Neuron (in vitro differentiated cells): Measurements from ENCODE around the gene LIN37.
"Not testable (repeated sequence)": the region's sequence is repeated elsewhere in the genome, so short reads cannot be mapped to it uniquely, and the experiment has no call there.

Source experiments
- H2AFZ ChIP-seq: one replicate; pipeline ENCODE4 v1.6.1; 2013; ENCODE audit warnings: low read depth, mild to moderate bottlenecking, inconsistent platforms, low read length, moderate library complexity
- H3K27me3 ChIP-seq: one replicate; pipeline ENCODE4 v1.6.1; 2013; ENCODE audit warnings: low read length; ENCODE audit not compliant: insufficient read depth
- H3K36me3 ChIP-seq: one replicate; pipeline ENCODE4 v1.6.1; 2013; ENCODE audit warnings: low read length; ENCODE audit not compliant: insufficient read depth
- H3K4me1 ChIP-seq: one replicate; pipeline ENCODE4 v1.6.1; 2013; ENCODE audit warnings: low read length; ENCODE audit not compliant: insufficient read depth
- H3K4me3 ChIP-seq: 2 replicates; pipeline ENCODE4 v1.5.1; 2013; ENCODE audit warnings: mild to moderate bottlenecking, low read length, moderate library complexity
- H3K9me3 ChIP-seq: one replicate; pipeline ENCODE4 v1.6.1; 2013; ENCODE audit warnings: low read length

The LIN37 gene

GRCh38 chr19:35757231-35757748, 8.9 kb downstream of the LIN37 start:
- Histone ChIP-seq H3K36me3 (peaks cover 40% of the 10 kb centered on the region), H3K9me3 (no peaks in the 10 kb centered on the region), H3K4me3 (peak overlapping the region; percentile 95), H3K27me3 (no peaks in the 10 kb centered on the region), H2AFZ (no peak overlapping the region), H3K4me1 (peaks cover 11% of the 10 kb centered on the region)

GRCh38 chr19:35757749-35758608, 9.6 kb downstream of the LIN37 start, which contains the start of gene PROSER3:
PROSER3 (plus strand) TSS chr19:35758176; CDS start chr19:35758216, 40 bp downstream.
- Histone ChIP-seq H2AFZ (peak within 1 kb of the TSS; percentile 87), H3K36me3 (peaks cover 34% of the 10 kb centered on the region), H3K4me3 (peak within 1 kb of the TSS; percentile 95), H3K4me1 (peaks cover 11% of the 10 kb centered on the region), H3K27me3 (no peaks in the 10 kb centered on the region), H3K9me3 (no peaks in the 10 kb centered on the region)

DNA sequence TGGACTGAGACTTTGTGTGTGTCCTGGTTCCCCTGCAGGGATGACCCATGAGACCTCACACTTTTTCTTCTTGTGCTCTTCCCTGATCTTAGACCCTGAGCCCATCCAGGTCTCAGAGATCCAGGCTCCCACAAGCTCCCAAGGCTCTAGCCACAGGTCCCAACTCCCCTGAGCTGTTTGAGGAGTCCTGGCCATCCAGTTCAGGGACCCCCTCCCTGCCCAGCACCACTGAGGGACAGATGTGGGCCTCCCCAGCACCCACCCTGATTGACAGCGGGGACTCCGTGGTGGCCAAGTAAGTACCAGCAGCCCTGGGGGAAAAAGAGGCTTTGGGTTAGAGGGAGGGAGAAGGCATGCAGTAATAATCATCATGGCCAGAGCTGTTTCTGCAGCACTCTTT, 11.3 kb downstream of the LIN37 start:
- Histone ChIP-seq H2AFZ (no peak overlapping the region), H3K36me3 (peaks cover 27% of the 10 kb centered on the region), H3K9me3 (no peaks in the 10 kb centered on the region), H3K4me3 (no peak overlapping the region), H3K27me3 (no peaks in the 10 kb centered on the region), H3K4me1 (peaks cover 11% of the 10 kb centered on the region)

DNA sequence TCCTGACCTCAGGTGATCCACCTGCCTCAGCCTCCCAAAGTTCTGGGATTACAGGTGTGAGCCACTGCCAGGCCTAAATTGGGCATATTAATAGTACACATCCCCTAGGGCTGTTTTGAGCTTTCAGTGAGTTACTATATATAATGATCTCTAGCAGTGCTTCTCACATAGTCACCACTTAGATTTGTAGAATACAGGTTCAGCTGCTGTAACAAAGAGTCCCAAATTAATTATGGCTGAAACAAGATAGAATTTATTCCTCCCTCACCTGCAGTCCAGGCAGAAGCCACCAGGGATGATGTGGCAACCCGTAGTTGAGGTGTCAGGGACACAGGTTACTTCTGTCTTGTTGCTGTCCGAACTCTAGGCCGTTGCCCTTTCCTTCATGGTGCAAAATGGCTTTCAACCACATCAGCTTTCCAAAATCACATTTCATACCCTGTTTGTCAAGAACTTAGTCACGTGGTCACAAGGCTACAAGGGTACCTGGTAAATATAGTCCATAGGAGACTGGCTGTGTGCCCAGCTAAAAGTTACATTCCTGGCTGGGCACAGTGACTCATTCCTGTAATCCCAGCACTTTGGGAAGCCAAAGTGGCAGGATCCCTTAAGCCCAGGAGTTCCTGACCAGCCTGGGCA, 12.5 kb downstream of the LIN37 start:
- Histone ChIP-seq H3K4me1 (peaks cover 11% of the 10 kb centered on the region), H3K4me3 (no peak overlapping the region), H3K9me3 (no peaks in the 10 kb centered on the region), H2AFZ (no peak overlapping the region), H3K36me3 (peaks cover 36% of the 10 kb centered on the region), H3K27me3 (no peaks in the 10 kb centered on the region)

DNA sequence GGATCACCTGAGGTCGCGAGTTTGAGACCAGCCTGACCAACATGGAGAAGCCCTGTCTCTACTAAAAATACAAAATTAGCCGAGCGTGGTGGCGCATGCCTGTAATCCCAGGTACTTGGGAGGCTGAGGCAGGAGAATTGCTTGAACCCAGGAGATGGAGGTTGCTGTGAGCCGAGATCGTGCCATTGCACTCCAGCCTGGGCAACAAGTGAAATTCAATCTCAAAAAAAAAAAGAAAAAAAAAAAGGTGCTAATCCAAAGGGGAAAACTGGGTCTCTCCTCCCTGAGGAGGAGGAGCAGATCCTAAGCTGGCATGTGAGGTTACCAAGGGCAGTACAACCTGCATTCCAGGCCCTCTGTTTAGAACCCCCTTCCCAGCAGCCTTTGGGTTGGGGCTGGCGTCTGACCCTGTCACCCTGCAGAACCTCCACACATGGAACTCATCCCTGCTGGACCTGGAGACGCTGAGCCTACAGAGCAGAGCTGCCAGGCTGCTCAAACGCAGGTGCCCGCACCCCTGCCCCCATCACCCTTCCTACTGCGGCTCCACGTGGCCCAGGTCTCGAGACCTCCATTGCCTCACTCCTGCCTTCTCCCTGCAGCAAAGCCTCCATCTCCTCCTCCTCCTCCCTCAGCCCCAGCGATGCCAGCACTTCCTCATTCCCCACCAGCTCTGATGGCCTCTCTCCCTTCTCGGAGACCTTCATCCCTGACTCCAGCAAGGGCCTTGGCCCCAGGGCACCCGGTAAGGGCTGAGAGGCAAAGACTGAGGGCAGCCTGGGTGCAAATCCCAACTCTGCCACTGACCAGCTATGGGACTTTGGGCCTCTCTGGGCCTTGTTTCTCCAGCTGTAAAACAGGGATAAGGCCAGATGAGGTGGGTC, 16.3 kb downstream of the LIN37 start:
- Histone ChIP-seq H2AFZ (no peak overlapping the region), H3K4me3 (no peak overlapping the region), H3K4me1 (no peaks in the 10 kb centered on the region), H3K9me3 (no peaks in the 10 kb centered on the region), H3K36me3 (peaks cover 58% of the 10 kb centered on the region), H3K27me3 (no peaks in the 10 kb centered on the region)

- Histone ChIP-seq H3K9me3 (no peaks in the 10 kb centered on the region), H3K4me3 (no peak overlapping the region), H3K27me3 (no peaks in the 10 kb centered on the region), H2AFZ (no peak overlapping the region), H3K4me1 (no peaks in the 10 kb centered on the region), H3K36me3 (peaks cover 48% of the 10 kb centered on the region)
Observed at GRCh38 chr19:35766571-35767104, 18.3 kb downstream of the LIN37 start.

- Histone ChIP-seq H3K27me3 (no peaks in the 10 kb centered on the region), H3K4me3 (no peak overlapping the region), H3K4me1 (no peaks in the 10 kb centered on the region), H3K9me3 (no peaks in the 10 kb centered on the region), H3K36me3 (peaks cover 41% of the 10 kb centered on the region), H2AFZ (no peak overlapping the region)
Observed at GRCh38 chr19:35767288-35768081, 19.1 kb downstream of the LIN37 start.

- H3K4me3 ChIP-seq: no peak overlapping the region
- no peaks in the 10 kb centered on the region for H3K4me1 ChIP-seq
- H3K27me3 ChIP-seq: no peaks in the 10 kb centered on the region
- H3K36me3 ChIP-seq: peaks cover 41% of the 10 kb centered on the region
- no peaks in the 10 kb centered on the region for H3K9me3 ChIP-seq
- H2AFZ ChIP-seq: no peak overlapping the region
Observed at GRCh38 chr19:35768082-35768421, 19.7 kb downstream of the LIN37 start.

DNA sequence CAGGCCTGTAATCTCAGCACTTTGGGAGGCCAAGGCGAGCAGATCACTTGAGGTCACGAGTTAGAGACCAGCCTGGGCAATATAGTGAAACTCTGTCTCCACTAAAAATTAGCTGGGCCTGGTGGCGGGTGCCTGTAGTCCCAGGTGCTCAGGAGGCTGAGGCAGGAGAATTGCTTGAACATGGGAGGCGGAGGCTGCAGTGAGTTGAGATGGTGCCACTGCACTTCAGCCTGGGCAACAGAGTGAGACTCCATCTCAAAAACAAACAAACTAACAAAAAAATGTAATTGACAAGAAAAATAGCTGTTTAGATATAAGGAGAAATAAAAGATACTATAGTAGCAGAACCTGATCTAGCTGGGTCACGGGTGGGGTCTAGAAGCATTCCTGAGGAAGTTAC, 24.0 kb downstream of the LIN37 start:
- not testable (repeated sequence) for H3K27me3 ChIP-seq, H2AFZ ChIP-seq, H3K9me3 ChIP-seq, H3K4me3 ChIP-seq
- Histone ChIP-seq H3K4me1 (peaks cover 20% of the 10 kb centered on the region), H3K36me3 (peaks cover 15% of the 10 kb centered on the region)

- Histone ChIP-seq H2AFZ (no peak overlapping the region), H3K36me3 (peaks cover 17% of the 10 kb centered on the region), H3K4me3 (no peak overlapping the region), H3K9me3 (no peaks in the 10 kb centered on the region), H3K4me1 (peaks cover 23% of the 10 kb centered on the region), H3K27me3 (no peaks in the 10 kb centered on the region)
Observed at GRCh38 chr19:35773020-35773806, 24.8 kb downstream of the LIN37 start.

- Histone ChIP-seq H2AFZ (no peak overlapping the region), H3K4me3 (peak overlapping the region; percentile 39), H3K4me1 (peaks cover 23% of the 10 kb centered on the region), H3K36me3 (peaks cover 18% of the 10 kb centered on the region), H3K27me3 (no peaks in the 10 kb centered on the region), H3K9me3 (no peaks in the 10 kb centered on the region)
Observed at GRCh38 chr19:35774274-35775045, 26.1 kb downstream of the LIN37 start.
